Measurements from ENCODE around the gene TMEM132C. TPM values are rescaled to one million over a fixed set of nuclear protein-coding genes. Genes with fewer than 3 reads are reported as not detected.

TMEM132C gene
- total and polyA plus RNA-seq, 3 donors from 2014 or later, result 2.9 to 5.5 (median 3.3) TPM

GRCh38 chr12:128621304-128621703 lies 354.3 kb downstream of the TMEM132C start:
- H3K27ac ChIP-seq, result no peak overlapping the region
- no peak overlapping the region for H3K4me3 ChIP-seq
- no peaks in the 10 kb centered on the region for H3K9me3 ChIP-seq
- no peaks in the 10 kb centered on the region for H3K4me1 ChIP-seq
- H3K36me3 ChIP-seq (ENCODE audit: low read depth, missing control alignments), result no peaks in the 10 kb centered on the region
- intact Hi-C loops (cut with DNase I; ENCODE audit: low total_unique reads), result no loop called here
- TF ChIP-seq CTCF (IDR thresholded peaks at IDR 0.05), result no peak
- no peak for TF ChIP-seq POLR2A (IDR thresholded peaks at IDR 0.05)
- no peaks in the 10 kb centered on the region for H3K27me3 ChIP-seq
- DNase-seq, result no peak
- WGBS, 2 donors, result 91 to 92% methylated on average over 8 of the region's 8 CpGs

- Histone ChIP-seq H3K27me3 (no peaks in the 10 kb centered on the region), H3K27ac (no peak overlapping the region), H3K4me3 (no peak overlapping the region), H3K36me3 (ENCODE audit: low read depth, missing control alignments) (no peaks in the 10 kb centered on the region), H3K9me3 (no peaks in the 10 kb centered on the region), H3K4me1 (no peaks in the 10 kb centered on the region)
- DNase-seq, result no peak
- TF ChIP-seq POLR2A (IDR thresholded peaks at IDR 0.05), result no peak
- no peak for TF ChIP-seq CTCF (IDR thresholded peaks at IDR 0.05)
- 89 to 94% methylated on average over 6 of the region's 6 CpGs for WGBS, 2 donors
- intact Hi-C loops (cut with DNase I; ENCODE audit: low total_unique reads), result no loop called here
Measured at GRCh38 chr12:128623748-128624147, 356.8 kb downstream of the TMEM132C start.

- intact Hi-C loops (cut with DNase I; ENCODE audit: low total_unique reads), result no loop called here
- no peaks in the 10 kb centered on the region for H3K27me3 ChIP-seq
- no peaks in the 10 kb centered on the region for H3K36me3 ChIP-seq (ENCODE audit: low read depth, missing control alignments)
- no peak overlapping the region for H3K27ac ChIP-seq
- DNase-seq, result no peak
- H3K4me3 ChIP-seq, result no peak overlapping the region
- no peaks in the 10 kb centered on the region for H3K9me3 ChIP-seq
- no peak for TF ChIP-seq POLR2A (IDR thresholded peaks at IDR 0.05)
- TF ChIP-seq CTCF (IDR thresholded peaks at IDR 0.05), result no peak
- 85% methylated on average over 6 of the region's 6 CpGs for WGBS, 2 donors
- no peaks in the 10 kb centered on the region for H3K4me1 ChIP-seq
Measured at GRCh38 chr12:128626808-128627320, 359.9 kb downstream of the TMEM132C start.

- Histone ChIP-seq H3K27me3 (no peaks in the 10 kb centered on the region), H3K4me1 (no peaks in the 10 kb centered on the region), H3K4me3 (no peak overlapping the region), H3K9me3 (no peaks in the 10 kb centered on the region), H3K27ac (no peak overlapping the region), H3K36me3 (ENCODE audit: low read depth, missing control alignments) (no peaks in the 10 kb centered on the region)
- DNase-seq, result no peak
- no peak for TF ChIP-seq POLR2A (IDR thresholded peaks at IDR 0.05)
- TF ChIP-seq CTCF (IDR thresholded peaks at IDR 0.05), result no peak
- intact Hi-C loops (cut with DNase I; ENCODE audit: low total_unique reads), result no loop called here
- WGBS, 2 donors, result 83 to 91% methylated on average over 3 to 9 of the region's 9 CpGs
Measured at GRCh38 chr12:128627659-128628058, 360.7 kb downstream of the TMEM132C start.

GRCh38 chr12:128629979-128630378 lies 363.0 kb downstream of the TMEM132C start:
- WGBS, 2 donors, result 60 to 69% methylated on average over 4 of the region's 4 CpGs

More at GRCh38 chr12:128629979-128630378, 363.0 kb downstream of the TMEM132C start:
- intact Hi-C loops (cut with DNase I; ENCODE audit: low total_unique reads), result no loop called here
- TF ChIP-seq POLR2A (IDR thresholded peaks at IDR 0.05), result no peak
- Histone ChIP-seq H3K27ac (no peak overlapping the region), H3K4me3 (no peak overlapping the region), H3K27me3 (no peaks in the 10 kb centered on the region), H3K4me1 (no peaks in the 10 kb centered on the region), H3K36me3 (ENCODE audit: low read depth, missing control alignments) (no peaks in the 10 kb centered on the region), H3K9me3 (no peaks in the 10 kb centered on the region)
- DNase-seq, result no peak
